Measurements from ENCODE around the gene TSPAN18. TPM values are rescaled to one million over a fixed set of nuclear protein-coding genes. Genes with fewer than 3 reads are reported as not detected.

The TSPAN18 gene
- total and polyA plus RNA-seq, 2 of the 8 experiments (the other 6 are each of a cell fraction or from before 2014, with no cell fraction given), result 5.2 to 10.2 TPM

DNA sequence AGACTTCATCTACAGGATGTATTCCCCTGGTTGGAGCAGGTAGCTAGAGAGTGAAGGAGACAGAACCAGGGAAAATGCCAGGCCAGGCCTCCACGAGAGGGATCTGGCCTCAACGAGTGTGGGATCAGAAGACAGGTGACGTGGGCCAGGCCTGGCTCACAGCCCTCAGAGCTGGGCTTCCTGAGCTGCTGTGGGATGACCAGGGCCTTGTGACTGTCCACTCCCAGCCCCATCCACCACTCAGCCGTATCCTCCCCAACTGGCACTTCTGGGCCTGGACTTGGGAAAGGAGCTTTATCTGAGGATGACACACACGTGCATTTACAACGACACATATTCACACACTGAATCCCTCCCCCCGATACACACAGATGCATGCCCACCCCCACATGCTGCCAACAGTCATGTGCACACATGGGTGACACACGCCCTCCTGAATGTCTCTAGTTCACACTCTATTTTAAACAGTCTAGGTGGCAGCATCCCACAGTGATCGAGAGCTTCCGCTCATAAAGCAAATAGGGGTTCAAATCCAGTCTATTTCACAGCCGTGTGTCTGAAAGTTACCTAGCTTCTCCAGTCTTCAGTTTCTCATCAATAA lies 130.8 kb downstream of the TSPAN18 start:
- no peak overlapping the region for H3K4me2 ChIP-seq (ENCODE audit: insufficient read depth in 1 of 2, low read depth in 2 of 2, low read length in 2 of 2)
- peaks cover 2% of the 10 kb centered on the region; the same call in 1 of the 2 replicates for H3K23me2 ChIP-seq (ENCODE audit: low read depth, low read length)
- H4K8ac ChIP-seq (ENCODE audit: extremely low read depth, insufficient read depth, low read length), result no peak overlapping the region
- H3K18ac ChIP-seq (ENCODE audit: extremely low read depth, low read length), result no peak overlapping the region
- no peaks in the 10 kb centered on the region for H3K79me2 ChIP-seq (ENCODE audit: control insufficient read depth in 1 of 2, insufficient read depth in 2 of 2, low read length in 2 of 2)
- no peak overlapping the region for H4K5ac ChIP-seq (ENCODE audit: insufficient read length, low read depth, low read length)
- H2AK5ac ChIP-seq (ENCODE audit: low read depth, low read length), result peak overlapping the region; percentile 95; the same call in 1 of the 2 replicates
- no peaks in the 10 kb centered on the region for H4K20me1 ChIP-seq (replicated peaks in 1 of 2; ENCODE audit: control insufficient read depth in 1 of 2, insufficient read depth in 2 of 2, low read length in 2 of 2)
- ChIA-PET POLR2A (ENCODE audit: partially characterized antibody) (interaction anchor here (3.0 kb wide), 1 partner anchor 23 kb away, joined by 14 read pairs; no protein-coding TSS in a partner anchor), CTCF (ENCODE audit: partially characterized antibody) (interaction anchor here (0.6 to 3.0 kb wide), 16 partner anchors 9 to 236 kb away, joined by 3 to 16 read pairs (median 4); no protein-coding TSS in a partner anchor)
- 89% methylated on average over 11 of the region's 11 CpGs; no CpG with 5 or more reads in 1 of the 2 experiments for WGBS, 2 experiments (ENCODE audit: extremely low coverage in 1 of 2, insufficient coverage in 1 of 2, insufficient read length in 1 of 2, insufficient replicate concordance in 2 of 2, low coverage in 1 of 2, low lambda C conversion rate in 2 of 2, missing lambda C conversion rate in 1 of 2)
- no peak overlapping the region for H4K91ac ChIP-seq (replicated peaks; ENCODE audit: insufficient read length, low read length)
- H3K27ac ChIP-seq (ENCODE audit: low read depth, low read length), result no peak overlapping the region
- no peak overlapping the region for H3K56ac ChIP-seq (replicated peaks; ENCODE audit: insufficient read length, low read depth, low read length)
- no peak overlapping the region for H2AFZ ChIP-seq (ENCODE audit: low read length)
- DNase-seq (ENCODE audit: low read depth in 1 of 2, low spot score in 2 of 2) (no peak), FAIRE-seq (no peak)
- no peak overlapping the region for H3K23ac ChIP-seq (ENCODE audit: insufficient read length)
- no peaks in the 10 kb centered on the region for H3K27me3 ChIP-seq (replicated peaks in 1 of 4; ENCODE audit: control insufficient read depth in 3 of 4, extremely low read depth in 1 of 4, insufficient read depth in 3 of 4, low read length in 3 of 4)
- H3K9ac ChIP-seq (replicated peaks in 1 of 4; ENCODE audit: extremely low read depth in 1 of 4, low read depth in 3 of 4, low read length in 3 of 4), result no peak overlapping the region
- H3K4ac ChIP-seq (replicated peaks; ENCODE audit: insufficient read length, low read depth, low read length), result no peak overlapping the region
- no peak overlapping the region for H3K4me3 ChIP-seq (ENCODE audit: extremely low read depth in 1 of 4, insufficient read depth in 2 of 4, low read depth in 3 of 4, low read length in 4 of 4)
- H2BK12ac ChIP-seq (ENCODE audit: low read depth, low read length), result peak overlapping the region; percentile 63; the same call in 1 of the 2 replicates
- 0 out of 2 replicates have a peak overlapping the region, but pooled peaks have one; percentile 11 for H2BK20ac ChIP-seq (ENCODE audit: low read length)
- no peak overlapping the region for H2BK5ac ChIP-seq (ENCODE audit: low read depth, low read length)
- H3K14ac ChIP-seq (ENCODE audit: insufficient read length), result no peak overlapping the region
- no peaks in the 10 kb centered on the region for H3K36me3 ChIP-seq (ENCODE audit: control insufficient read depth in 2 of 4, insufficient read depth in 4 of 4, low read length in 3 of 4)
- no peaks in the 10 kb centered on the region for H3K9me3 ChIP-seq (ENCODE audit: insufficient read depth in 2 of 2, low read depth in 1 of 2, low read length in 1 of 2)
- no peak overlapping the region for H2BK15ac ChIP-seq (ENCODE audit: low read length)
- peaks cover 23 to 43% (median 31%) of the 10 kb centered on the region in 4 experiments for H3K4me1 ChIP-seq (replicated peaks in 1 of 4; ENCODE audit: control insufficient read depth in 3 of 4, insufficient read depth in 4 of 4, low read length in 3 of 4)
- H3K79me1 ChIP-seq (ENCODE audit: low read depth, low read length), result no peaks in the 10 kb centered on the region
- H2BK120ac ChIP-seq (replicated peaks; ENCODE audit: low read depth, low read length), result no peak overlapping the region
- no peak for TF ChIP-seq KDM4A (IDR thresholded peaks at IDR 0.05; ENCODE audit: low read depth, low read length, severe bottlenecking)
- no peak for TF ChIP-seq BACH1 (IDR thresholded peaks at IDR 0.05; ENCODE audit: low read length)
- TF ChIP-seq GTF2F1 (IDR thresholded peaks at IDR 0.05; ENCODE audit: borderline replicate concordance, low read depth, low read length), result no peak
- no peak for TF ChIP-seq GABPA (IDR thresholded peaks at IDR 0.05; ENCODE audit: borderline replicate concordance, insufficient read depth, low read length)
- TF ChIP-seq CEBPB (IDR thresholded peaks at IDR 0.05; ENCODE audit: low read depth, low read length), result no peak
- TF ChIP-seq SRF (IDR thresholded peaks at IDR 0.05; ENCODE audit: low read depth, low read length), result no peak
- TF ChIP-seq RNF2 (IDR thresholded peaks at IDR 0.05; ENCODE audit: borderline replicate concordance, low read depth, low read length, missing control alignments, poor library complexity, severe bottlenecking), result no peak
- no peak for TF ChIP-seq HDAC2 (IDR thresholded peaks at IDR 0.05; ENCODE audit: borderline replicate concordance in 1 of 2, low read depth in 2 of 2, low read length in 2 of 2)
- TF ChIP-seq, protein P1, sequence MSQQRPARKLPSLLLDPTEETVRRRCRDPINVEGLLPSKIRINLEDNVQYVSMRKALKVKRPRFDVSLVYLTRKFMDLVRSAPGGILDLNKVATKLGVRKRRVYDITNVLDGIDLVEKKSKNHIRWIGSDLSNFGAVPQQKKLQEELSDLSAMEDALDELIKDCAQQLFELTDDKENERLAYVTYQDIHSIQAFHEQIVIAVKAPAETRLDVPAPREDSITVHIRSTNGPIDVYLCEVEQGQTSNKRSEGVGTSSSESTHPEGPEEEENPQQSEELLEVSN (IDR thresholded peaks at IDR 0.05), result no peak
- TF ChIP-seq HDAC6 (IDR thresholded peaks at IDR 0.05; ENCODE audit: low read depth, low read length), result no peak
- no peak for TF ChIP-seq PHF8 (conservative IDR thresholded peaks at IDR 0.05; ENCODE audit: low read depth, low read length)
